Limb (tissue), 2 donors: Measurements from ENCODE around the gene LEPROT.
A peak's percentile ranks its signal among the peaks of the same experiment; 100 is the strongest.
"Not testable (repeated sequence)": the region's sequence is repeated elsewhere in the genome, so short reads cannot be mapped to it uniquely, and the experiment has no call there.

Source experiments
- DNase-seq, 2 donors: peaks; one replicate each; pipeline ENCODE4 v3.0.0-alpha.2; 2016; ENCODE audit errors: extremely low spot score in 2 of 2

LEPROT gene, protein sequence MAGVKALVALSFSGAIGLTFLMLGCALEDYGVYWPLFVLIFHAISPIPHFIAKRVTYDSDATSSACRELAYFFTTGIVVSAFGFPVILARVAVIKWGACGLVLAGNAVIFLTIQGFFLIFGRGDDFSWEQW

GRCh38 chr1:65420590-65421350, at the start of gene LEPROT, which contains the start of gene LEPR:
Gene LEPROT, plus strand, starts transcription at chr1:65420668. Its CDS starts 57 bp downstream, at chr1:65420725.
Gene LEPR, plus strand, starts transcription at chr1:65420668. Its CDS starts 144,898 bp downstream, at chr1:65565566.
- DNase-seq, result peak in 1 of 2 donors; percentile 72

GRCh38 chr1:65371544-65371943, 48.9 kb upstream of the LEPROT start:
- DNase-seq, result no peak

GRCh38 chr1:65372557-65372956, 47.9 kb upstream of the LEPROT start:
- no peak for DNase-seq

GRCh38 chr1:65377496-65378246, 42.8 kb upstream of the LEPROT start:
- DNase-seq, result no peak

DNA sequence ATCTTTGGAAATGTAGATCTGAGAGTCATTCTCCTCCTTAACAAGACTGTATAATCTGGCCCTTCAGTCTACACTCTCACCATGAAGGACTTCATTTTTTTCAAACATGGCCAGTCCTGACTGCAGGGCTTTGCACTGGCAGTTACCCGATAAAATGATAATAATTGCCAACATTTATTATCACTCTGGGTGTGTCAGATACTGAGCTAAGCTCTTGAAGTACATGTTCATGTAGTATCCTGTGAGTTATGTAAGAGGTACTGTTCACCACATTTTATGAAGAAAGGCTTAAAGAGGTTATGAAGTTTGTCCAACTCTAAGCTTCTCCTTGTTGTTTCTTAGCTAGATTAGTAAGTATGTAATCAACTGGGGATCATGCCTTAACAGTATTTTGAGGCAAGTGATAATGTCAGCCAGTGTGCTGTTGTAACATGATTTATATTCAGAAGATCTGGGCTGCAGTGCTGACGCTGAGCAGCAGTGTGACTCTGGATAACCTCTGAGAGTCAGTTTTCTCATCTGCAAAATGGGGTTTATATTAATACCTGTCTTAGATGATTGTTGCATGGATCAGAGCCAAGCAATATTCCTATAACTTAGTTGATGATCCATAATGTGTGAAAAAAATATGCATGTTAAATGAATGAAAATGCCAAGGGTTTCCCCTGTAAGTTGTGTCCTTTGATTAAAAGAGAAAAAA, 42.1 kb upstream of the LEPROT start:
- no peak for DNase-seq

DNA sequence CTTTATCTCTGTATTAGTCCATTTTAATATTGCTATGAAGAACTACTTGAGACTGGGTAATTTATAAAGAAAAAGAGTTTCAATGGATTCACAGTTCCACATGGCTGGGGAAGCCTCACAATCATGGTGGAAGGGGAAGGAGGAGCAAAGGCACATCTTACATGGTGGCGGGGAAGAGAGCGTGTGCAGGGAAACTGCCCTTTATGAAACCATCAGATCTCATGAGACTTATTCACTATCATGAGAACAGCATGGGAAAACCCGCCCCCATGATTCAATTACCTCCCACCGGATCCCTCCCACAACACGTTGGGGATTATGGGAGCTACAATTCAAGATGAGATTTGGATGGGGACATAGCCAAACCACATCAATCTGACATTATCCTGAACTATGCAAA, 36.0 kb upstream of the LEPROT start:
- DNase-seq, result not testable (repeated sequence)

DNA sequence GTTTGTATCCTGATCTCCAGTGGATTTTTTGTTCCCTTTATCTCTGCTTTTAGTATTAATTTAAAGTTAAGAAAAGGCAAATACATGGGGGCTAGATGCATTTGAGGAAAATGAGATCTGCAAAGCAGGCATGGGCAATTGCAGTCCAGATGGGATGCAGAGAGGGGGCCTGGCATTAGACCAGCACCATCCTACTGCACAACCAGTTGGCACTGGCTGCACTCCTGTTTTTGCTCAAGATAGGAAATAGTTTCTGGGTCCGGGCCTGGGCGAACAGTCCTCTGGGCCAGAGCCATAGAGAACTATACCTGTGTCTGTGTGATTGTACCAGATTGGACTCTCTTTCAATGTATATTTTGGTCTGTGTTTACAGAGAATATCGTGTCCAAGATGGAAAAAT, 34.0 kb upstream of the LEPROT start:
- DNase-seq, result no peak

GRCh38 chr1:65387821-65388220, 32.6 kb upstream of the LEPROT start:
- DNase-seq, result no peak

DNA sequence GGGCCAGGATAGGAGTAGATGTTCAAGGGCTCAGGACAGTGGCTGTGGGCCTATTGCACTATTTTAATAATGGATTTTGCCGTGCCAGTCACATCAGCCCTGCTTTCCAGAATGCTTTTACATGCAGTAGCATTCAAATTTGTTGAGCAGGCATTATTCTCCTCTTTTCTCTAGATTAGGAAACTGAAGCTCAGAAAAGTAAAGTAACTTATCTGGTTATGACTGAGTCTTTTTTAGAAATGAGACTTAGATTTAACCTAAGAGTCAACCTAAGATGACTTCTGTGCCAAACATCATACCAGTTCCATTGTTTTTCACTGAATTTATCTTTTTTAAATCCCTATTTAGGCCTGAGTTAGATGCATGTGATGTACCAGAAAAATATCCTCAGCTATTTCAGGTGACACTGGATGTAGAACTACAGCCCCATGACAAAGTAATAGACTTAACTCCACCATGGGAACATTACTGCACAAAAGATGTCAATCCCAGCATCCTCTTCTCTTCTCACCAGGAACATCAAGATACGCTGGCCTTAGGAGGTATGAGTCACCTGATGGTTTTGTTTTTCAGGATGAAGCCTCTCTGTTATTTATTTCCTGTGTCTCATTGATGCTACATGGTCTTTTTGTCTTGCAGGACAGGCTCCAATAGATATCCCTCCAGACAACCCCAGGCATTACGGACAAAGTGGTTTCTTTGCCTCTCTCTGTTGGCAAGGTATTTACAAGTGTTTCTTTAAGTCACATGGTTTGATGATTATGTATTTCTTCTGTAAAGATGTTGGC, 31.4 kb upstream of the LEPROT start:
- no peak for DNase-seq

DNA sequence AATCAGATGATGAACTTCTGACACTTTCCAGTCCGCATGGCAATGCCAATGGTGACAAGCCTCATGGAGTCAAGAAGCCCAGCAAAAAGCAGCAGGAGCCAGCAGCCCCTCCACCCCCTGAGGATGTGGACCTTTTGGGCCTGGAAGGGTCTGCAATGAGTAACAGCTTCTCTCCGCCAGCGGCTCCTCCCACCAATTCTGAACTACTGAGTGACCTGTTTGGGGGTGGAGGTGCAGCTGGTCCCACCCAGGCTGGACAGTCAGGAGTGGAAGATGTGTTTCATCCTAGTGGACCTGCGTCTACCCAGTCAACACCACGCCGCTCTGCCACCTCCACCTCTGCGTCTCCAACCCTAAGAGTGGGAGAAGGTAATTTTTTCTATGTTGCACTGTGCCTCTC, 28.0 kb upstream of the LEPROT start:
- no peak for DNase-seq

DNA sequence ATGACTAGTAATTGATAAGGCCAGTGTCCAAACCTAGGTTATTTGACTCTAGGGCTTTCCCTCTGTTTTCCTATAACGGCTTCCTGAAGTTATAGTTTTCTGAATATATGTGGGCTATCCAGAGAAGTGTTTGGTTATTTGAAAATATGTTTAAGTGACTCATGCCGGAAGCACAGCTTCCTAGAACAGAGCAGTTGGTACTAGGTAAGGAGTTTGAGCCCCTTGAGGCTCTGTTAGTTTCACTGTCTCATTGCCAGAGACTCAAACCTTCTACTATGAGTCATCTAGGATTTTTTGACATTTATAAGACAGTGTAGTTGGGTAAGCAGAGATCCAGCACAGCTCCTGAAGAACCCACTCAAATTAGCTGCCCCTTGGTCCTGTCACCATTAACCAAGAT, 27.1 kb upstream of the LEPROT start:
- no peak for DNase-seq

- DNase-seq, result no peak
These were observed 26.5 kb upstream of the LEPROT start for GRCh38 chr1:65393928-65394327.

DNA sequence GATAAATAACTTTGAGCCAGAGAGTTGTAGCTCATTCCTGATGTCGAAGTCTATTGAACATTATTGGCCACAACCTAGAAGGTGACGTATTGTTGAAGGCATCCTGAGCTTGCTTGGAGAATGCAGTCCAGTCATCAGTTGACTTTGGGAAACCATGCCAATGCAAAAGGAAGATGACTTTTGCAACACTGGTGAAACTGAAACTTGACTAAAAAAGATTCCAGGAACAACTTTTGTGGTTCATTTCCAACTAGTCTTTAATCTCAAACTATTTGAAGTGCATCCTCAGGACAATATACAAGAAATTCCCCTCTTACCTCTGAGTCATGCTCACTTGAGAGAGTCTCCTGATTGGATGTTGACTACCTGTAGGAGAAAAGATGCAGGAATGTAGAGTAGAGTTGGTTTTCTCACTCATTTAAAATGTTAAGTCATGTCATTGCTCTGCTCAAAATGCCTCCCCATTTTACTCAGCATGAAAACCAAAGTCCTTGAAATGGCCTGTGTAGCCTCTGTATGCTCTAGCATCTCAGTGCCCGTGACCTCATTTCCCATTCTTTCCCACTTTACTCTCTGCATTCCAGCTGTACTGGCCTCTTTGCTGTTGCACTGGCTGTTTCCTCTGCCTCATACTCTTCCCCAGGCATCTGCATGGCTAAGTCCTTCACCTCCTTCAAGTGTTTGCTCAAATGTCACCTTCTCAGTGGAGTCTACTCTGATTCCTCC, 24.4 kb upstream of the LEPROT start:
- DNase-seq, result no peak

- no peak for DNase-seq
These were observed 22.4 kb upstream of the LEPROT start for GRCh38 chr1:65398083-65398482.

- no peak for DNase-seq
These were observed 21.5 kb upstream of the LEPROT start for GRCh38 chr1:65399003-65399402.

DNA sequence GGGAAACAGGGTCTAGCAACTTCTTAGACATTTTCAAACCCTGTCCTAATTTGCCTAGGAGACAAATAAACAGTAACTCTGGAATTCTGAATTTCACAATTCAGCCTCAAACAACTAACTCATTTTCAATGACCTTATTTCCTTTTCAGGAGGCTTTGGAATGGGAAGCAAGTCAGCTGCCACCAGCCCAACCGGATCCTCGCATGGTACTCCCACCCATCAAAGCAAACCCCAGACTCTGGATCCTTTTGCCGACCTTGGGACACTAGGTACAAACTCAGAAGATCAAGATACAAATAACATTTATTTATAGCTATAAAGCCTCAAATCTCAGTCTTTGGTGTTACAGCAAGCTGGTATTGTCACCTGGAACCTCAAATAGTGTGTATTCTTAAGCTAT, 18.9 kb upstream of the LEPROT start:
- DNase-seq, result no peak

- DNase-seq, result peak in 1 of 2 donors; percentile 25
These were observed 15.5 kb upstream of the LEPROT start for GRCh38 chr1:65404941-65405340.

- DNase-seq, result no peak
These were observed 12.6 kb upstream of the LEPROT start for GRCh38 chr1:65407877-65408276.

DNA sequence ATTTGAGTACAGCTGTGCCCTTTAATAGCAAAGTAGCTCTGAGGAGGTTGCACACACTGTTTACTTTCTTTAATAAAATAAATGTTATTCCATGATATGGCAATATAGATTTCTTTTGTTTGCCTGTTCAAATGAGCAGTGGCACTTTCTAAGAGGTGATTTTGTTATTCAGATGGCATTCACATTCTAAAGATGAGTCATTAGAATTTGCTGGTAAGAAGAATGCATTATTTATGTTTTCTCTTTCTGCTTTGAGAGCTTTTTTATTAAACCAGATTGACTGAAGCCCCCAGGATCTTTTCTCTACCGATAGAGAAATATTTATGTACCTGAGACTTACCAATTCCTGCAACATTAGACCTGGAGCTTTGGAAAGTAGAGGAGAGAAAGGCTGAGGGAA, 11.2 kb upstream of the LEPROT start:
- DNase-seq, result no peak

- DNase-seq, result no peak
These were observed 10.6 kb upstream of the LEPROT start for GRCh38 chr1:65409816-65410326.
